Calu3 (cell line): Measurements from ENCODE around the gene FTO. TPM values are rescaled to one million over a fixed set of nuclear protein-coding genes. Genes with fewer than 3 reads are reported as not detected.

Source experiments
- BruUV-seq: library from RNA; stranded (reverse); fragments of 400-500 nt; replicated peaks from 2 replicates; lab custom pipeline; 2021; lab: Mats Ljungman, UMichigan
- CTCF ChIA-PET: fragments of 300-600 bp; sonication (Branson Sonifier 250); formaldehyde crosslinking; loops from one replicate; lab custom pipeline; 2022; ENCODE audit warnings: antibody characterized with exemption; lab: Charles Lee
- DNase-seq: peaks from one replicate; pipeline ENCODE4 v3.0.0; 2022
- H3K27ac Mint-ChIP-seq: one replicate; pipeline ENCODE4 v1.8.0; 2022; ENCODE audit warnings: mixed read lengths; ENCODE audit not compliant: unreplicated experiment
- H3K27me3 Mint-ChIP-seq: one replicate; pipeline ENCODE4 v1.8.0; 2022; ENCODE audit warnings: mixed read lengths; ENCODE audit not compliant: unreplicated experiment
- H3K36me3 Mint-ChIP-seq: one replicate; pipeline ENCODE4 v1.8.0; 2022; ENCODE audit warnings: mild to moderate bottlenecking, moderate library complexity, mixed read lengths; ENCODE audit not compliant: insufficient read depth, unreplicated experiment
- H3K4me1 Mint-ChIP-seq: one replicate; pipeline ENCODE4 v1.8.0; 2022; ENCODE audit warnings: mild to moderate bottlenecking, low read depth, mixed read lengths; ENCODE audit not compliant: unreplicated experiment
- H3K4me3 Mint-ChIP-seq: one replicate; pipeline ENCODE4 v1.8.0; 2022; ENCODE audit warnings: mild to moderate bottlenecking, low read depth, moderate library complexity, mixed read lengths; ENCODE audit not compliant: unreplicated experiment
- H3K9me3 Mint-ChIP-seq: one replicate; pipeline ENCODE4 v1.8.0; 2022; ENCODE audit warnings: low read depth, mixed read lengths; ENCODE audit not compliant: unreplicated experiment
- CTCF ChIP-seq: fragments of 200-600 bp; IDR thresholded peaks from one replicate; pipeline ENCODE4 v1.8.0; 2022; ENCODE audit warnings: antibody characterized with exemption; ENCODE audit not compliant: unreplicated experiment
- intact Hi-C: fragments of 100-400 bp; cut with micrococcal nuclease; formaldehyde crosslinking; loops from one replicate; pipeline ENCODE4 v1.10.0; 2022; ENCODE audit not compliant: unreplicated experiment
- total RNA-seq: library from RNA; stranded (reverse); gene quantifications from 2 replicates; pipeline ENCODE4 v1.2.3, GENCODE V29; 2022

The FTO gene
- total RNA-seq, 1 experiment from 2014 or later, result 68.9 TPM

GRCh38 chr16:53922067-53922806 is 218.3 kb downstream of the FTO start:
- BruUV-seq, result no TSS peak
- no peak for TF ChIP-seq CTCF
- Mint-ChIP-seq H3K4me3 (no peak overlapping the region), H3K27ac (no peak overlapping the region), H3K4me1 (no peaks in the 10 kb centered on the region), H3K36me3 (no peaks in the 10 kb centered on the region), H3K9me3 (no peaks in the 10 kb centered on the region), H3K27me3 (no peaks in the 10 kb centered on the region)
- CTCF ChIA-PET, result no interaction called here
- intact Hi-C loops, result no loop called here
- no peak for DNase-seq

- no peak for DNase-seq
- H3K4me1 Mint-ChIP-seq, result no peaks in the 10 kb centered on the region
- intact Hi-C loops, result no loop called here
- CTCF ChIA-PET, result no interaction called here
- TF ChIP-seq CTCF, result no peak
- no peaks in the 10 kb centered on the region for H3K9me3 Mint-ChIP-seq
- no peaks in the 10 kb centered on the region for H3K36me3 Mint-ChIP-seq
- no peak overlapping the region for H3K4me3 Mint-ChIP-seq
- no peak overlapping the region for H3K27ac Mint-ChIP-seq
- BruUV-seq, result no TSS peak
- no peaks in the 10 kb centered on the region for H3K27me3 Mint-ChIP-seq
Measured at GRCh38 chr16:53922807-53923571, 219.0 kb downstream of the FTO start.

- no peaks in the 10 kb centered on the region for H3K36me3 Mint-ChIP-seq
- no peak overlapping the region for H3K4me3 Mint-ChIP-seq
- no TSS peak for BruUV-seq
- intact Hi-C loops, result no loop called here
- no peak overlapping the region for H3K27ac Mint-ChIP-seq
- CTCF ChIA-PET, result interaction anchor here (0.7 kb wide), 1 partner anchor 193 kb away, joined by 6 read pairs; no protein-coding TSS in a partner anchor
- H3K4me1 Mint-ChIP-seq, result no peaks in the 10 kb centered on the region
- H3K27me3 Mint-ChIP-seq, result no peaks in the 10 kb centered on the region
- no peak for TF ChIP-seq CTCF
- H3K9me3 Mint-ChIP-seq, result no peaks in the 10 kb centered on the region
- no peak for DNase-seq
Measured at GRCh38 chr16:53924331-53925106, 220.6 kb downstream of the FTO start.

GRCh38 chr16:53925107-53925410 is 221.1 kb downstream of the FTO start:
- DNase-seq, result no peak
- CTCF ChIA-PET, result interaction anchor here (0.7 kb wide), 1 partner anchor 192 kb away, joined by 6 read pairs; no protein-coding TSS in a partner anchor
- Mint-ChIP-seq H3K4me1 (no peaks in the 10 kb centered on the region), H3K36me3 (no peaks in the 10 kb centered on the region), H3K9me3 (no peaks in the 10 kb centered on the region), H3K27ac (no peak overlapping the region), H3K4me3 (no peak overlapping the region), H3K27me3 (no peaks in the 10 kb centered on the region)
- BruUV-seq, result no TSS peak
- intact Hi-C loops, result no loop called here
- no peak for TF ChIP-seq CTCF
